Naive B cell (primary cell): ENCODE measurements around the gene LHFPL6. TPM values are rescaled to one million over a fixed set of nuclear protein-coding genes. Genes with fewer than 3 reads are reported as not detected.

Source experiments
- ATAC-seq, 2 donors: fragments of 150-1000 bp; cut with Tn5 transposase; 2 replicates each; pipeline ENCODE4 v1.10.0; 2021; ENCODE audit warnings: low read depth in 2 of 2, mild to moderate bottlenecking in 2 of 2, moderate library complexity in 2 of 2
- DNase-seq: peaks from one replicate; pipeline ENCODE4 v3.0.0; 2022
- H3K27ac Mint-ChIP-seq, 6 donors: one replicate each; pipeline ENCODE4 v1.8.0; 2020 to 2022; ENCODE audit warnings: mild to moderate bottlenecking in 6 of 6, mixed read lengths in 6 of 6, moderate library complexity in 5 of 6, inconsistent platforms in 2 of 6
- H3K27me3 Mint-ChIP-seq, 3 donors: one replicate each; pipeline ENCODE4 v1.8.0; 2021 to 2022; ENCODE audit warnings: mixed read lengths in 3 of 3, mild to moderate bottlenecking in 1 of 3
- H3K36me3 Mint-ChIP-seq, 2 donors: one replicate each; pipeline ENCODE4 v1.8.0; 2020 to 2022; ENCODE audit warnings: mixed read lengths in 2 of 2, inconsistent platforms in 1 of 2, mild to moderate bottlenecking in 1 of 2
- H3K4me1 Mint-ChIP-seq, 3 donors: one replicate each; pipeline ENCODE4 v1.8.0; 2020 to 2022; ENCODE audit warnings: mixed read lengths in 3 of 3, inconsistent platforms in 1 of 3, mild to moderate bottlenecking in 1 of 3, moderate library complexity in 1 of 3
- H3K4me3 Mint-ChIP-seq, 8 donors: one replicate each; pipeline ENCODE4 v1.8.0; 2020 to 2022; ENCODE audit warnings: mild to moderate bottlenecking in 8 of 8, mixed read lengths in 8 of 8, moderate library complexity in 8 of 8, inconsistent platforms in 2 of 8
- H3K9me3 Mint-ChIP-seq, 7 donors: one replicate each; pipeline ENCODE4 v1.8.0; 2020 to 2022; ENCODE audit warnings: mixed read lengths in 7 of 7, mild to moderate bottlenecking in 5 of 7, inconsistent platforms in 2 of 7, moderate library complexity in 1 of 7
- polyA plus RNA-seq, 6 donors: library from polyadenylated mRNA; unstranded; fragments of 300-500 nt; fragmentation: Illumina TruSeq; gene quantifications; one replicate each; pipeline ENCODE4 v1.2.3, GENCODE V29; 2021; ENCODE audit warnings: low read depth in 6 of 6

Gene LHFPL6
- polyA plus RNA-seq, 6 donors from 2014 or later, result 0.12 to 0.25 (median 0.16) TPM; not detected in 2

DNA sequence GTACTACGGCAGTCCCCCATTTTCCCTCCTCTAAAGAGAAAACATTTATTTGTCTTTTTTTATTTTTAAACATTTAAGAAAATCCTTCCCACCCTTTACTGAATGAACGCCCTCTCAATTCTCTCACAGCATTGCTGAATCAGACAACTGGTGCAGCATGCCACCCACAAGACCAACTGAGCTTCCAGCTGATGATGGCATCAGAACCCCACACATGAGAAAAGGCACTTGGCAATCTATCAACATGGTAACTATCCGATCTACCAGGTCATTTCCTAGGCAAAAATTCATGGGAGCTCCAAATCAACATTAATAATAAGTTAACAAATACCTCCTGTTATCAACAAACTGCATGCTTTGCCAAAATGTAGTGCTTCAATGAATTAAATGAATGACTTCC, 43.1 kb downstream of the LHFPL6 start:
- no peaks in the 10 kb centered on the region for H3K27me3 Mint-ChIP-seq
- no peak overlapping the region for H3K4me3 Mint-ChIP-seq
- H3K27ac Mint-ChIP-seq, result no peak overlapping the region
- H3K36me3 Mint-ChIP-seq, result no peaks in the 10 kb centered on the region
- ATAC-seq (no peak), DNase-seq (no peak)
- peaks cover 0 to 1% (median 0%) of the 10 kb centered on the region in 7 donors for H3K9me3 Mint-ChIP-seq
- no peaks in the 10 kb centered on the region for H3K4me1 Mint-ChIP-seq

GRCh38 chr13:39557285-39557955, 45.6 kb downstream of the LHFPL6 start:
- Mint-ChIP-seq H3K9me3 (peaks cover 0 to 1% (median 0%) of the 10 kb centered on the region in 7 donors), H3K4me1 (no peaks in the 10 kb centered on the region), H3K36me3 (no peaks in the 10 kb centered on the region), H3K27me3 (no peaks in the 10 kb centered on the region), H3K27ac (peak overlapping the region in 1 of 6 donors; percentile 34), H3K4me3 (no peak overlapping the region)
- DNase-seq (no peak), ATAC-seq (no peak)

- DNase-seq, result no peak
- ATAC-seq, result no peak
- Mint-ChIP-seq H3K27me3 (no peaks in the 10 kb centered on the region), H3K9me3 (peaks cover 0 to 1% (median 0%) of the 10 kb centered on the region in 7 donors), H3K27ac (no peak overlapping the region), H3K4me3 (no peak overlapping the region), H3K36me3 (no peaks in the 10 kb centered on the region), H3K4me1 (no peaks in the 10 kb centered on the region)
These were observed 46.1 kb downstream of the LHFPL6 start for GRCh38 chr13:39556866-39557265.

GRCh38 chr13:39554371-39554770, 48.6 kb downstream of the LHFPL6 start:
- Mint-ChIP-seq H3K36me3 (no peaks in the 10 kb centered on the region), H3K4me3 (no peak overlapping the region), H3K9me3 (peaks cover 0 to 1% (median 0%) of the 10 kb centered on the region in 7 donors)

GRCh38 chr13:39552246-39552645, 50.7 kb downstream of the LHFPL6 start:
- DNase-seq (no peak), ATAC-seq (no peak)
- no peaks in the 10 kb centered on the region for H3K4me1 Mint-ChIP-seq
- H3K27ac Mint-ChIP-seq, result no peak overlapping the region
- no peak overlapping the region for H3K4me3 Mint-ChIP-seq
- H3K36me3 Mint-ChIP-seq, result no peaks in the 10 kb centered on the region
- H3K9me3 Mint-ChIP-seq, result no peaks in the 10 kb centered on the region
- H3K27me3 Mint-ChIP-seq, result no peaks in the 10 kb centered on the region

More at GRCh38 chr13:39554371-39554770, 48.6 kb downstream of the LHFPL6 start:
- ATAC-seq (no peak), DNase-seq (no peak)
- Mint-ChIP-seq H3K27me3 (no peaks in the 10 kb centered on the region), H3K4me1 (no peaks in the 10 kb centered on the region), H3K27ac (no peak overlapping the region)

- H3K36me3 Mint-ChIP-seq, result no peaks in the 10 kb centered on the region
- peak overlapping the region in 1 of 8 donors; percentile 42 for H3K4me3 Mint-ChIP-seq
- ATAC-seq (no peak), DNase-seq (no peak)
- no peaks in the 10 kb centered on the region for H3K9me3 Mint-ChIP-seq
- no peaks in the 10 kb centered on the region for H3K27me3 Mint-ChIP-seq
- no peaks in the 10 kb centered on the region for H3K4me1 Mint-ChIP-seq
- no peak overlapping the region for H3K27ac Mint-ChIP-seq
These were observed 52.1 kb downstream of the LHFPL6 start for GRCh38 chr13:39550931-39551330.

GRCh38 chr13:39547108-39547507, 55.9 kb downstream of the LHFPL6 start:
- Mint-ChIP-seq H3K4me1 (no peaks in the 10 kb centered on the region), H3K27me3 (peaks cover 0 to 6% (median 0%) of the 10 kb centered on the region in 3 donors), H3K27ac (no peak overlapping the region), H3K4me3 (no peak overlapping the region), H3K9me3 (no peaks in the 10 kb centered on the region), H3K36me3 (no peaks in the 10 kb centered on the region)
- no peak for DNase-seq
- no peak for ATAC-seq

- no peak for ATAC-seq
- no peaks in the 10 kb centered on the region for H3K36me3 Mint-ChIP-seq
- H3K4me1 Mint-ChIP-seq, result no peaks in the 10 kb centered on the region
These were observed 60.6 kb downstream of the LHFPL6 start for GRCh38 chr13:39542361-39542760.

GRCh38 chr13:39540929-39541605, 61.9 kb downstream of the LHFPL6 start:
- Mint-ChIP-seq H3K36me3 (no peaks in the 10 kb centered on the region), H3K27me3 (peaks cover 0 to 6% (median 4%) of the 10 kb centered on the region in 3 donors), H3K4me3 (no peak overlapping the region), H3K4me1 (no peaks in the 10 kb centered on the region), H3K27ac (no peak overlapping the region), H3K9me3 (no peaks in the 10 kb centered on the region)
- ATAC-seq, result no peak
- DNase-seq, result no peak

More at GRCh38 chr13:39542361-39542760, 60.6 kb downstream of the LHFPL6 start:
- Mint-ChIP-seq H3K27ac (no peak overlapping the region), H3K9me3 (no peaks in the 10 kb centered on the region), H3K27me3 (peaks cover 0 to 6% (median 0%) of the 10 kb centered on the region in 3 donors), H3K4me3 (no peak overlapping the region)
- DNase-seq, result no peak

DNA sequence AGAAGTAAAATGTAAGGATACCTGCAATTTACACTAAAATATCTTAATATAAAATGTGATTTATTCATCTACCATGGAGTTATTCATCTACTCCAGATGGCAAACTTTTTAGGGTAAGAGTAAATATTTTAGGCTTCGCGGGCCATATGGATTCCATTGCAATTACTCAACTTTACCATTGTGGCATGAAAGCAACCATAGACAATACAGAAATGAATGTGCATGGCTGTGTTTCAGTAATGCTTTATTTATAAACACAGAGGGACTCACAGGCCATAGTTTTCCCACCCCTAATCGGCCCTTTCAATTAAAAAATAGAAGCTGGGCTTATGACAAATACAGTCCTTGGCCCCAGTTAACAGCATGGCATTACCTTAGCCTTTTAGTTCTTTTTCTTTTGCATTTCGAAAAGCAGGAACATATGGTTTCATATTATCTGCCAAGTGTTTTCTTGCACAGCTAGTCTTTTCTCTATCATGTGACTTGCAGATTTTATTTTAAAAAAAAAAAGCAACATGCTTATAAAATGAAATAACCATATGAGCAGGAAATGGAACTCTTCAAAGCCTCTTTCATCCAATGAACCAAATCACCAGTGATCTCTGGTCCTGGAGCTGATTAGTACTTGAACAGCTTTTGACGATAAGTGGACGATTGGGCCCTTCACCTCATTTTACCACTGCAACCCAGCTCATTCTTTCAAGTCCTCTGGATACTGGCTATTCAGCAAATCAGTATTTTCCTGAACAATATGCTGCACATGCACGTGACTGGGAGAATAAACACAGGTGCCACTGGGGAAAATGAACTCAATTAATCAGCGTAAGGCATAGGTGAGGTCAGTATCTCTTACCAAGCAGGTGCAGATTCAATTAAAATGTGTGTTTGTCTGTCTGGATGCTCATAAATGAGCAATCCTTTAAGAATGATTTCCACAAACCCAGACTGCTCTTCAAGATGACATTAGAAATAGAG, 63.9 kb downstream of the LHFPL6 start:
- no peaks in the 10 kb centered on the region for H3K4me1 Mint-ChIP-seq
- no peaks in the 10 kb centered on the region for H3K36me3 Mint-ChIP-seq
- peaks cover 0 to 6% (median 4%) of the 10 kb centered on the region in 3 donors for H3K27me3 Mint-ChIP-seq
- no peak for ATAC-seq
- no peak for DNase-seq
- no peak overlapping the region for H3K4me3 Mint-ChIP-seq
- no peaks in the 10 kb centered on the region for H3K9me3 Mint-ChIP-seq
- H3K27ac Mint-ChIP-seq, result no peak overlapping the region

GRCh38 chr13:39536906-39537305, 66.1 kb downstream of the LHFPL6 start:
- no peak for ATAC-seq
- no peak for DNase-seq
- Mint-ChIP-seq H3K27me3 (peaks cover 0 to 4% (median 0%) of the 10 kb centered on the region in 3 donors), H3K9me3 (no peaks in the 10 kb centered on the region), H3K36me3 (no peaks in the 10 kb centered on the region), H3K4me3 (no peak overlapping the region), H3K4me1 (no peaks in the 10 kb centered on the region), H3K27ac (no peak overlapping the region)

DNA sequence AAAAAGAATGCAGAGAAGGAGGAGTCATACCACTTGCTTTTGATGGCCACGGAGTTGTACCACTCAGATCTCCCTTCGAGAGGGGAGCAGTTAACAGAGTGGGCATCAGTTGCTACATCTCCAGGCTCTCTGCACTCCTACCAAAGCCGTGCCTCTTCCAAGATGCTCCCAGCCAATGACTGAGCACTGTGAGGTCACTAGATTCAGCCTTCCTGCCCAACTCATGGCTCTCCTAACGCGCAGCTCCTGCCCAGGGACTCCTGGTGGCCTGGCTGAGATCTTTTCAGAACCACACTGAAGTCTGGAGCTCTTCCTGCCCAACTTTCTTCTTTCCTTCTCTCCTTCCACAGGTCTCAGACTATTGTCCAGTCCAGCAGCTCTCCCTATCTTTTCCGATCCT, 66.7 kb downstream of the LHFPL6 start:
- ATAC-seq, result no peak
- H3K9me3 Mint-ChIP-seq, result no peaks in the 10 kb centered on the region
- no peak overlapping the region for H3K4me3 Mint-ChIP-seq
- no peaks in the 10 kb centered on the region for H3K36me3 Mint-ChIP-seq
- H3K4me1 Mint-ChIP-seq, result no peaks in the 10 kb centered on the region
- DNase-seq, result no peak
- H3K27me3 Mint-ChIP-seq, result peaks cover 0 to 4% (median 0%) of the 10 kb centered on the region in 3 donors
- H3K27ac Mint-ChIP-seq, result no peak overlapping the region

GRCh38 chr13:39533651-39534150, 69.3 kb downstream of the LHFPL6 start:
- no peak overlapping the region for H3K4me3 Mint-ChIP-seq
- no peak for DNase-seq
- peaks cover 0 to 4% (median 0%) of the 10 kb centered on the region in 3 donors for H3K27me3 Mint-ChIP-seq
- H3K36me3 Mint-ChIP-seq, result no peaks in the 10 kb centered on the region
- ATAC-seq, result no peak
- H3K9me3 Mint-ChIP-seq, result no peaks in the 10 kb centered on the region
- H3K27ac Mint-ChIP-seq, result no peak overlapping the region
- H3K4me1 Mint-ChIP-seq, result no peaks in the 10 kb centered on the region
